HG03280 (cell line): ENCODE measurements around the gene ATL1.

ENCODE experiments used
- ATAC-seq: cut with Tn5 transposase; IDR thresholded peaks from one replicate; pipeline ENCODE4 v1.9.1; 2021; ENCODE audit warnings: mild to moderate bottlenecking, moderate library complexity; ENCODE audit not compliant: unreplicated experiment

Gene ATL1

DNA sequence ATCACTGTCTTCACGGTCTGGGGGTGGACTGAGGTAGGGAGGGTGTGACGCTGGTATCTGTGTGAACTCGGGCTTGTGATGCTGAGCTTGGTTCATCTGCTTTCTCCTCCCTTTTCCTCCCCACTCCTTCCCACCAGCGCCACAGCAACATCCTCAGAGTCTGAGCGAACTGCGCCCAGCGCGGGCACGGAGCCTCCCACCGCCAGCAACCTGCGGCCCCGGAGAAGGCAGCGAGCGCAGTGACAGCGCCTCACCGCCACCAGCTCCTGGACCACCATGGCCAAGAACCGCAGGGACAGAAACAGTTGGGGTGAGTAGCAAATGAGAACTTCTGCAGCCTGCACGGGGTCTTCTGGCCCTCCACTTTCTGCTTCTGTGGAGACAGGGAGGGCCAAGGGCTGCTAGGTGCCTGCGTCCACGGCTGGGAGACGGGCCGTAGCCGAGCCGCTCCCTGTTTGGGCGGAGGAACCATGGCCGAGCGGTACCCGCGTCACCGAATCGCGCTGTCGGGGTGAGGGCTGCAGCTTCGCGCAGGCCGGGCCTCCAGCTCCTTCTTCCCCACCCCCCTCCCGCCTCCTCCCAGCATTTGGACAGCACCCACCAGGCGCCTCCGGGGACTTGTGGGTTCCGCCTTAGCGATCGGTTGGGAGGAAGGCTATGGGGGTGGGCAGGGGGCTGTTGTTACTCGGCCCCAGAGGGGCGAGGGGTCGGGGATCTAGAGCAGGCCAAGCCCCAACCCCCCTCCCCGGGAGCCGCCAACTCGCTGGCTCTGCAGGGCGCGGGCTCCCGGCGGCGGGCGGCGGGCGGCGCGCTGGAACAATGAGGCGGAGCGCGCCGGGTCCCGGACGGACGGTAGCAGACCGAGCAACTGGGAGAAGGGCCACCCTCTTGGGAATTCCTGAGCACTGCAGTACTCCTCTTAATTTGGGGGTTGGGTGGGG, at the start of gene ATL1:
TSS of gene ATL1 (plus strand) at position 156 of the 941 bp plus-strand sequence. CDS start at position 277, 121 bp downstream.
- ATAC-seq = no peak

DNA sequence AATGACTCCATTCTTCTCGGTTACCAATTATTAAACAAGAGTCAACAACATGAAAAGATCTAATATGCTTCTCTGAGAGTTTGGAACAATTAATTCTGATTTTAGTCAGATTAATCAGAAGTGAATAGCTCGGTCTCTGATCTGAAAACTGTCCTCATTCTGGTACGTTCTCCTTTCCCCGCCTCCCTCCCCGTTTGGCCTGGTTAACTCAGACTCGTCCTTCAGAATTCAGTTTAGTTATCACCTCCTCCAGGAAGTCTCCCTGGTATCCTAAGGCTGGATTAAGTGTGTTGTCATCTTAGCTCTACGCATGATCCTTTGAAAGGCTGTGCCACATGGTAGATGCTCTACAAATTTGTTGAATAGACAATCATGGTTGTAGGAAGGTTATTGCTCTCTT, 49.8 kb upstream of the ATL1 start:
- ATAC-seq = no peak

DNA sequence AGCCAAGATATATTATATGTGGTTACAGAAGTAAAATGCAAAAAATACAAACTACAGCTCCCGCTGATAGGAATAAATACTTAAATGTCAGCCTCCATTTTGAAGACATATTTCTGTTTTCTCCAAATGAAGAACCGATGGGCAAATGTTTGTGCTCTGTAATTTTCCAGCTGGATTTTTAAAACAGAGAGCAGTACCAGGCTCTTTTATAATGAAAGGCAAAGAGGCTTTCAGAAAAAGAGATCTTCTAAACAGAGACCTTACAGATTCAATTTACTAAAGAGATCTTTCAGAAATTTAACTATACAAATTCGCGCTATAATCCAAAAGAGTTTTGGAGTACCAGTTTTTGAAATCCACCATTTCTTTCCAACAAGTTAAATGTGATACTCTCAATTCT, 47.5 kb upstream of the ATL1 start:
- no peak for ATAC-seq

DNA sequence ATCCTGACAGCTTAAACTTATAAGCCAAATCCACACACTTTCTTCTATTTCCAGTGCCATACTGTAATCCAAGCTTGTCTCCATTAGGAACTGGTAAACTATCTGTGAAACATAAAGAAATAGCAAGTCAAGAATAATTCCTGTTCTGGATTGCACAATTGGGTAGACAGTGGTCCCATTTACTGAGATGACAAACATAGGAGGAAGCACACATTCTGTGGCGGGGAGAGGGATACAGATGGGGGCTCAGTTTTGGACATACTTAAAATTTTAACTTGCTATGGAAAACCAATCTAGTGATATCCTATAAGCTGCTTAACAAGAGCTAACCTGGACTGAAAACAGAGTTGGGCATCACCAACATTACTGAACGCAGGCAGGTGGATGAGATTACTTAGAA, 43.9 kb upstream of the ATL1 start:
- ATAC-seq = no peak

DNA sequence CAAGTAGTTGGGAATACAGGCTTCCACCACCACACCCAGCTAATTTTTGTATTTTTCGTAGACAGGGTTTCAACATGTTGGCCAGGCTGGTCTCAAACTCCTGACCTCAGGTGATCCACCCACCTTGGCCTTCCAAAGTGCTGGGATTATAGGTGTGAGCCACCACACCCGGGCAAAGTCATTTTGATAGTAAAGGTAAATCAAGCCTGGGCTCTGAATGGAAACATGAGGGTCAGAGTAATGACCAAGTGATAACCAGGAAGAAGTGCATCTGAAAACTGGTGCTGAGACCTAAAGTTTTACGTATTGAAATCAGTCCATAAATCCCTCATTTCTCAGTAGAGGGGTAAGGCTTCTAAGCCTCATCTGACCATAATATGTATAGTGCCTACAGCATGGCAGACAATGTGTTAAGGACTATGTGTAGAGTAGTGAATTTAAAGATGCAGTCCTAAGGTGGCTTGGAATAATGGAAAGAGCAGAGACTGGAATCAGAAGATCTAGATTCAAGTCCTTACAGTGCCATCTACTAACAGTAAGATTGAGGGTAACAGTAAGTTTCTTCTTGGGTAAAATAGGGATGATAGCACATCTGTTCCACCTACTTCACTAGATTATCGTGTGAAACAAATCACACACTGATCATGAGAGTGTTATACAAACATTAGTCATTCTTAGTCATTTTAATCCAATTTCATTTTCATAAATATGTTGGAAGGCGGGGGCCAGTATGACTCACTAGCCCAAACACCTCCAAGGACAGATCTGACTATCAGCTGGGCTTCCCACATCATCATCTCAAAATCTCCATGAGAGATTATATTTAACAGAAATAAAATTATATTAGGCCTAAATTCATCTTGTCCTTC, 38.8 kb upstream of the ATL1 start:
- ATAC-seq = peak; percentile 61

DNA sequence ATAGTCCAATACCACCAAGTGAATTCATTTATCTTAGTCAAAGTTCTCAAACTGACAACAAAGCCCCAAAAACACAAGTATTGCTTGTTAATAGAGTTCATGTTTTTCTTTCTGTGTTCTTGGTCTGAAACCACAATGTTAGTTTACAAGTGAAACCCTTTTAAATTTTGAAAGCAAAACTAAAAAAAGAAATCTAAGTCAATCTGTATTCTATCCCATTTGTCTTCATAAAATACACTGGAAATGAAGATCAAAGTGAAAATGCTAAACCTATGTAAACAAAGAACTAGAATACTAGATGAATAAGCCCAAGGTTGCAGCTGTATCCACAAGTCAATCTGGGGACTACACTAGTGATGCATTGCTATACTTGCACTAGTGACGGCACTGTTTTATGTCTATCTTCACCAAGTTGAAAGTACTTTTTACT, 38.0 kb upstream of the ATL1 start:
- peak; percentile 53 for ATAC-seq

DNA sequence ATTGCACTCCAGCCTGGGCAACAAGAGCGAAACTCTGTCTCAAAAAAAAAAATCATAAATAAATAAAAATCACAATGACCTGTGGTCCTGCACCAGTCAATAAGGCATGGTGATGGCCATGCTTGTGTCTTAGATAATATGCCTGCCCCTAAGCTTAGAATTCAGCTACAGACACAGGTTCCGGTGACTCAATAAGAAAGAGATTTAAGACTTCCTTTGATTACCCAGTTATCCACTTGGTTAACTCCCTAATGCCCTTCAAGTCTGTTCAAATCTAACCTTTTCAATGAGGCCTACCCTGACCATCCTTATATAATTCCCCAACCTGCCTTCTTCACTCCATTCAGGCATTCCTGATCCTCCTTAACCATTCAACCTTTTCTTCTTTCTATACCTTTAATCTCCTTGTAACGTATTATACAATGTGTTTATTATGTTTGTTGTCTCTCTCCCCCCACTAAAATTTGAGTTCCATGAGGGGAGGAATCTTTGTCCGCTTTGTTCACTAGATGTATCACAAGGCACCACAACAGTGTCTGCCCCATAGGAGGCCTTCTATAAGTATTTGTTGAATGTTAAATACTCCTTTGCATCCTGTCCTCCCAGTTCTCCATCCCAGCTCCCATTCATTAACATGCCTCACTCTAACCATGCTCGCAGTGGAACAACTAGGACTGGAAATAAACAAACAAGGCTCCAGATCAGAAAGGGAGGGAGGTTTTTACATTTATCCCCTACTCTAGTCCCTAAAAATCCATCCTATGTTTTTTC, 36.5 kb upstream of the ATL1 start:
- no peak for ATAC-seq

DNA sequence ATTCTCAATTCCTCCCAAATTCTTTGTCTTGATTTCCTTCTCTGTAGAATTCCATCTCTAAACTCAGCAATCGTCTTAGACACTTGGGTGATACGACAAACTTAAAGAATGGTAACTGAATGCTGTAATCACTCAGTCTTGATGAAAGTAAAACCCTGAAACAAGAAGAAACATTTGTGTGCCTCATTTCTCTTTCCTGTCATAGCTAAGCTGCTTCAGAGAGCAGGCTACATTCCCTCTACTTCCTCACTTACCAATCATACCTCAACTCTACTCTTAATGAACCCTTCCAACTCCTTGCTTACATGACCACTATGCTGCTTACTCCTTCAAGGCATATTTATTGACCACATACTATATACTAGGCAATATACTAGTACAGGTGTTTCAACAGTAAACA, 35.9 kb upstream of the ATL1 start:
- peak; percentile 49 for ATAC-seq

DNA sequence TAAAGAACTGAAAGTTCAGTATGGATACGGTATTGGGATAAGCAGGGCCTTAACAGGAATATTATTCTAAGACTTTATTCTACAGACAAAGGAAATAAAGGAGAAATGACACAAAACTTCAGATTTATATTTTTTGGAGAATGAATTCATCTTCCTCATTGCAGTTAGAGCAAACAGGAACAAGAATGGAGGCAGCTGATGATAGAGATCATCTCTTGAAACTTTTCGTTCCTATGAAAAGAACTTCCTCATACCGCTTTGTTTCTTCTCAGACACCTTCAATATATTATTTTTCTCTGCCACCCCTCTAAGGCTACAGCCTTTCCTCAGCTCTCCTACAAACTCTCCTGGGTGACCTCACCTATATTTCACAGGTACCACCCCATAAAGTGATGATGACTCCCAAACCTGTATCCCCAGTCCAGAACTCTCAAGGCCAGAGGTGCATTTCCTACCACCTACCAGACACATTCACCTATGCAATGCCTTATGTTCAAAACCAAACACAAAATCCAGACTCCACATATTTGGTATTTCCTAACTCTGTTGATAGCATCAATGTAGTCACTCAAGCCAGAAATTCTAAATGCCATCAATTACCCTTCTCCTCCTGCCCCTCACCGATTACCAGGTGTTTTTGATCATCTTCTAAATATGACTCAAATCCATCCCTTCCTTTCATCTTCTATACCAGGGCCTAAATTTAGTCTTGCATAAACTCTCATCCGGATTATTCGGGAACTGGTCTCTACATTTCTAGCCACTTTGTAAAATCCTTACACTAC, 35.0 kb upstream of the ATL1 start:
- ATAC-seq = no peak

DNA sequence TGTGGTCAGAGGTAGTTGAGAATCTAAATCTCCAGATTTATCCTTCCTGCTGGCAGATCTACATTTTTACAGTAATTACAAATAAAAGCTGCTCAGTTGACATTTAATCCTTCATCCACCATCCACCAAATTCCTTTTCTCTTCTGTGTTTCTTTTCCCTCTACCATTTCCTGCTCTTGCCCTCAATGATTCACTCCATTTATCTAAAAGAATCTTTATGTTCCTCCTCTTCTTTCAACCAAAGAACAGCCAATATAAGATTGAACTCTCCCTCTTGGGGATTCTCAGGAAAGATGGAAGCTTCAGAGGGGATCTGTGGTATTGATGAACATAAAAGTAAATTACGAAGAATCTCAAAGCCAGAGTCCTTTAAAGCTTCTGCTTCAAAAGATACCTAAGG, 31.9 kb upstream of the ATL1 start:
- ATAC-seq = no peak

DNA sequence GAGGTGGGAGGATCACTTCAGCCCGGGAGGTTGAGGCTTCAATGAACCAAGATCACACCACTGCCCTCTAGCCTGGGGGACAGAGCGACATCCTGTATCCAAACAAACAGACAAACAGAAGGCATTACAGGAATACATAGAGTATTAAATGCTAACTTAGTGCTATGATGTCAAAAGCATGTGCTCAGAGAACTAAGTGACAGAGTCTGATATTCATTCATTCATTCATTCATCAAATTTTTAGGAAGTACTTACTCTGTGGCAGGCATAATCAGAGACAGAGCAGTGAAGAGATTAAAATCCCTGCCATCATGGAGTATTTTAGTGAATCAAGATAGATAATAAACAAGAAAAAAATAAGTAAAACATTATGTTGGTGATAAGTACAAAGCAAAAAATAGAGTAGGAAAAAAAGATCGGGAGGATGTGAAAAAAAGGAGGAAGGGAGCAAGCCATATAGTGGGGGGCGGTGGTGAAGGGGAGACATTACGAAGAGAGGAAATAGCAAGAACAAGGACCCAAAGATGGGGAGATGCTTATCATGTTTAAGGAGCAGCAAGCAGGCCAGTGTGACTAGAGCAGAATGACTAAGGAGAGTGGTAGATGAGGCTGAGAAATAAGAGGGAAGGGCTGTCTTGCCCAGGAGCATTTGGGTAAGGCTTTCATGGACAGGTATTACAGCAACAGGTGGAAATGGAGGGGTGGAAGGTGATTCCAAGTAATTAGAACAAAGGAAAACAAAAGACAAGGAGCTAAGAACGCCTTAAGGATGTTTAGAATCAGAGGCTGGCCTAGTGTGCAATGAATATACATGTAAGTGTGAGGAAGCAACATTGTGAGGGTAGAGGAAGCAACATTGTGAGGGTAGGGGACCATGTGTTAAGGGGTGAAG, 30.4 kb upstream of the ATL1 start:
- ATAC-seq = no peak

DNA sequence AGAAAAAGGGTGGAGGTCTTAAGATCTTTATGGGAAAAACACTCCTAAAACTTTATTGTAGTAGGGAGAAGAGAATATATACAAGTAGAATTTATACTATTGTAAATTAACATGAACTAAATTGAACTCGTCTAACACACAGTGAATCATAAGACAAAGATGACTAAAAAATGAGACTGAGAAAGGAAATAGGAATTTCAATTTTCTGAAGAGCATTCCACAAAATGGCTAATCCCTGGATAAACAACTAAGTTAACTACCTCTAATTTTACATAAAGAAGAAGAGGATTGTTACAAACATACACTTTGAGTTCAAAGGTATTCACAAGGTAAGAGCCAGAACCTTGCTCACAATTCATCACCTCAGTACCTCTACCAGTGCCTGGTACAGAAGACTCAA, 29.6 kb upstream of the ATL1 start:
- no peak for ATAC-seq

DNA sequence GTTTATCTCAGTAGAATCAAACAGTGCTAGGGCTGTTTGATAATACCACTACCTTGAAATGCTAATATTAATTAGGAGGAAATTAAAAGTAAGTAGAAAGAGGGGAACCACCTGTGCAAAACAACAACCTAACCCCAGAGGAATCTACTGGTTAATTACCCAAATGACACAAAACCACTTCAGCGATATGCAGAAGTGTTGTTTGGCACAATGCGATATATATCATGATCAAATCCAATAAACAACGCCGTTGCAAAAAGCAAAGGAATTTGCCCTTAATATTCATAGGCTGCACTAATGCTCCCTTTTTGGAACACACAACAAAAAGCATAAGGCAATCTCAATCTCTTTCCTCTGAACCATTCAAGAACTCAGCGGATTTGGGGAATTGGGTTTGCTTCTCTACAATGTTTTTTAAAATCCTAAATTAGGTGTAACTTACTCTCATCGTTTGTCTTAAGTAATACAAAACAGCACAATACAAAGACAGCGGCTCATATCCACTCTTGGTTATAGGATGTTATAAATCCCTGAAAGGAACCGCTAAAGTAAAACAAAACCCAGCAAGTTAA, 29.1 kb upstream of the ATL1 start:
- ATAC-seq = no peak

DNA sequence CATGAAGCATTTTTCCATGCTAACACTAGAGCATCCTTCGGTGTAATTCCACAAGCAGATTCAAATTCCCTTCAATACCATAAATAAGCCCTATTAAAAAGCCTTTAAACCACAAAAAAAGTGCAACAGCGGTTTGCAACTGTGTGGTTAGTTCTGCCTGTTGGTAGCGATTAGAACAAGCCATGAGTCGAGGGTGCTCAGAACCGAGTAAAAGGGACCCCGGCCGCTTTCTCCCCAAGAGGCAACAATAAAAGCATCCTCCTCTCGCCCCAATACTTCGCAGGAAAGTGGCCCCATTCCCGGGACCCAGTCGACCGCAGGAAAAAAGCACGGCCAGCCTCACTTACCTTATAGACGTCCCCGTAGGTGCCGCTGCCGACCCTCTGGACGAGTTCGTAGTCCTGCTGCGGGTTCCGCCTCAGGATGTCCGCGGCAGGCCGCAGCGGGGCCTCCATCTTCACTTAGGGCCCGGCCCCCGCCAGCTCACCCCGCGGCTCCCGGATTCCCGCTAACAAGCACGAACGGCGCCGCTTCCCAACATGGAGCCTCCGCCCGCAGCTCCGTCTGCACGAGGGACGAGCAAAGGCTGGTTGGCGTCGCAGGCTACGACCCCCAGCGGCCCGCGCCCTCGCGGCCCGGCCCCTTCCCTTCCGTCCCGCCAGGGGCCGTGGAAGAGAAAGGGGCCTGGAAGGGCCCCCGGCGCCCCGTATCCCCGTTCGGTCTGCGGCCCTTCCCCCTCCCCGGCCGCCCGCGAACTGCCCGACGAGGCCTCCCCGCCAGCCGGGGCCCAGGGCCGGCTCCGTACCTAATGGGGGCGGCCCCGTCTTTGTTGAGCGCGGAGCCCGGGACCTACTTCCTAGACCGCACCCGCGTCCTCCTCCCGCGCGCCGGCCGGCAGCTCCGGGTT, 28.1 kb upstream of the ATL1 start:
- peak; percentile 29 for ATAC-seq

DNA sequence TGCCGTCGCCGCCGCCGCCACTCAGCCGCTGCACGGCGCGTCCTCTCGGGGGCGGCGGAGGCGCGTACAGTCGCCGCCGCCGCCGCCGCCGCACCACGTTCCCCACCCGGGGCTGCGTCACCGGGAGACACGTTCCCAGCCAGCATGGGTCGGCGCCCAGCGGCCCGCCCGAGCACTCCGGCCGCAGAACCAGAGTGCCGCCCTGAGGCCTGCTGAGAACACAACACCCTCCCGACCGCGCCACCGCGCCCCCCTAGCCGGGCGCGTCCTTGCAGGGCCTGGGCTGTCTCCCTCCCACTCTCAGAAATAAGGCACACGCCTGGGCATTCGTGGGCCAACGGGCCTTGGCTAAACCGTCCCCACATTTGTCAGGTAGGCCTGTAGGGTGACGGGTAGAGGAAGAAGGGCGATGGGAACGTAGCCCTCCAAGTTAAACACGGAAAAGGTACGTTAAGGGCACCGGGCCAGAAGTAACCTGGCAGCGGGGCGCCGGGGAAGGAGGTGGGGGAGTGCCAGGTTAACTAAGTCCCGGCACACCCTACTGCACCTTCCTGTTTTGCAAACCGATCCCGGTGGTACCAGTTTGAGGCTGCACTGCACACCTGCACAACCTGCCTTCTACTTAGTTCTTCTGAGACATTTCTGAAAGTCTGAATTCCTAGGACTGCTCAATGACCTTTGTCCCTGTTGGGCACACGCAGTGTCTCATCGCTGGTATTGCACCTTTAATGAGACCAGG, 27.3 kb upstream of the ATL1 start, which contains the start of gene MAP4K5:
TSS of gene MAP4K5 (minus strand) at position 68 of the 739 bp plus-strand sequence. CDS start 520 bp downstream, outside the sequence.
- peak; percentile 96 for ATAC-seq

DNA sequence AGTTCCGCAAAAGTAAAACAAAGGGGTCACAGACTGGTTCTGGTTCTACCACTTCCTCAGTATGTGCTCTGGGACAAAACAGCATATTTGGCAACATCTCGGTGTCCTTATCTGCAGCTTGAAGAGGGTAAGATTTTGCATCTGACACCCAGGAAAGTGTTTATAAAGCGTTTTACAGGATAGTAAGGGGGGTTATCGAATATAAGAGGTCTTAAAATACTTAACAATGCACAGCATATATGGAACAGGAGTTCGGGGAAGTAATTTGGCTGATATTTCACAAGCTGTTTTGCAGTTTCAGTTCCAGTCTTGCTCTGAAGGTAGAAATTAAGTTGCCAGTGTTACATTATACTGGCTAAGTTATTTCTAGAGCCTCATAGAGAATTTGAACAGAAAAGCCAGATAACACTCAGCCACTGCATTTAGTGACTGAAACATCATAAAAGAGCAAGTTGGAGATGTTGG, 26.7 kb upstream of the ATL1 start:
- peak; percentile 6 for ATAC-seq

DNA sequence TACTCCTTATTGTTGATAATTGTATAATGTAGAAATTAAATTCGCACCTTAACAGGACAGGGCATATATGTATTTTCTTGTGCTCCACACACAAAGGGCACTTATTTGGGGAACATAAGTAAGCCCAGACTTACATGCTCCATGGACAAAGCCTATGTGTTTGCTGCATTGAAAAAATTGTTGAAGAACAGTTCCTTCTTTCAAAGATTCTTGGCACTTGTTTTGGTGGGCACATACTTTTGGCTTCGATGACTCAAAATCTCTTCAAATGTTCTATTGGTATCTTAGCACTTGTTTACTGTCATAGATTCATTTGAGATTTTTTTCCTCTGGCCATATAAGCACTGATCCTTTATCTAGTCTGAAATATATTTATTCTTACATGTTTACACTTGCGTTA, 26.1 kb upstream of the ATL1 start:
- no peak for ATAC-seq
